ENCODE measurements around the gene GAR1.

The GAR1 gene

GRCh38 chr4:109872950-109873656 is 57.5 kb downstream of the GAR1 start:
- no peak overlapping the region for H3K4me3 ChIP-seq (ENCODE audit: low read depth in 1 of 2, low read length in 2 of 2)
- peaks cover 0 to 13% of the 10 kb centered on the region in 2 donors for H3K36me3 ChIP-seq (ENCODE audit: control insufficient read depth in 1 of 2, insufficient read depth in 2 of 2, low read length in 2 of 2)
- no peaks in the 10 kb centered on the region for H3K9me3 ChIP-seq (ENCODE audit: control insufficient read depth in 1 of 2, low read length in 2 of 2)
- H3K27ac ChIP-seq (ENCODE audit: low read length): no peak overlapping the region
- no peaks in the 10 kb centered on the region for H3K27me3 ChIP-seq (ENCODE audit: low read depth, low read length)
- no peaks in the 10 kb centered on the region for H3K4me1 ChIP-seq (ENCODE audit: control insufficient read depth in 1 of 2, insufficient read depth in 2 of 2, low read length in 2 of 2)

GRCh38 chr4:109873791-109874514 is 58.4 kb downstream of the GAR1 start:
- Histone ChIP-seq H3K27me3 (ENCODE audit: low read depth, low read length) (no peaks in the 10 kb centered on the region), H3K9me3 (ENCODE audit: control insufficient read depth in 1 of 2, low read length in 2 of 2) (no peaks in the 10 kb centered on the region), H3K36me3 (ENCODE audit: control insufficient read depth in 1 of 2, insufficient read depth in 2 of 2, low read length in 2 of 2) (peaks cover 0 to 13% of the 10 kb centered on the region in 2 donors), H3K4me1 (ENCODE audit: control insufficient read depth in 1 of 2, insufficient read depth in 2 of 2, low read length in 2 of 2) (no peaks in the 10 kb centered on the region), H3K27ac (ENCODE audit: low read length) (no peak overlapping the region), H3K4me3 (ENCODE audit: low read depth in 1 of 2, low read length in 2 of 2) (no peak overlapping the region)
